Measurements from ENCODE around the gene ZNF165.

GRCh38 chr6:28107506-28107905 lies 27.1 kb downstream of the ZNF165 start:
- TF ChIP-seq EZH2phosphoT487 (conservative IDR thresholded peaks at IDR 0.05; ENCODE audit: low read length) = no peak
- TF ChIP-seq CTCF (IDR thresholded peaks at IDR 0.05; ENCODE audit: insufficient read depth, low read length, poor library complexity, severe bottlenecking) = no peak

Data from SU-DHL-6 (cell line).